ENCODE measurements around the gene PAGR1. TPM values are rescaled to one million over a fixed set of nuclear protein-coding genes. Genes with fewer than 3 reads are reported as not detected.

PAGR1 gene
- total and polyA plus RNA-seq, 9 of the 15 experiments (the other 6 are each of a cell fraction or from before 2014, with no cell fraction given) = 1.4 to 58.2 (median 16.8) TPM

GRCh38 chr16:29854520-29855100 lies 38.7 kb downstream of the PAGR1 start:
- 36% methylated on average over 5 of the region's 5 CpGs for WGBS (ENCODE audit: insufficient coverage, low coverage, missing lambda C conversion rate)
- H3K27me3 ChIP-seq (ENCODE audit: control insufficient read depth in 2 of 2, insufficient read depth in 2 of 2, low read length in 2 of 2) = no peaks in the 10 kb centered on the region
- FAIRE-seq (no peak), ATAC-seq (peak; percentile 25; the same call in 1 of the 3 replicates), DNase-seq (ENCODE audit: extremely low read depth in 1 of 4, low spot score in 3 of 4) (no peak)
- peaks cover 4% of the 10 kb centered on the region in 2 experiments; a peak in 2 of 5 replicates for H3K4me1 ChIP-seq (replicated peaks in 1 of 2; ENCODE audit: control insufficient read depth in 2 of 2, insufficient read depth in 2 of 2, low read length in 2 of 2)
- no peak overlapping the region for H3K4me3 ChIP-seq
- intact Hi-C loops (cut with micrococcal nuclease) = no loop called here
- BruUV-seq (replicated peaks) = no TSS peak
- H3K9me3 ChIP-seq (replicated peaks; ENCODE audit: control insufficient read depth, insufficient read depth, low read depth, low read length) = no peaks in the 10 kb centered on the region
- H3K9me1 ChIP-seq (ENCODE audit: control insufficient read depth, insufficient read depth, low read length) = no peaks in the 10 kb centered on the region
- TF ChIP-seq ZBTB7A (IDR thresholded peaks at IDR 0.05; ENCODE audit: borderline replicate concordance, control insufficient read depth, low read depth, low read length) = no peak
- no peak for TF ChIP-seq PHF20 (IDR thresholded peaks at IDR 0.05; ENCODE audit: partially characterized antibody)
- TF ChIP-seq TAF7 (tag; IDR thresholded peaks at IDR 0.05) = no peak
- TF ChIP-seq CREB3 (tag; conservative IDR thresholded peaks at IDR 0.05; ENCODE audit: low read depth) = no peak
- no peak for TF ChIP-seq NCOA2 (IDR thresholded peaks at IDR 0.05; ENCODE audit: partially characterized antibody in 2 of 2)
- no peak for TF ChIP-seq HMBOX1 (IDR thresholded peaks at IDR 0.05)
- no peak for TF ChIP-seq FOXM1 (IDR thresholded peaks at IDR 0.05; ENCODE audit: low read depth)
- TF ChIP-seq FOXM1 (CRISPR knock-in tag; IDR thresholded peaks at IDR 0.05; ENCODE audit: low read depth) = no peak
- H3K36me3 ChIP-seq (ENCODE audit: control insufficient read depth, insufficient read depth, low read length) = peaks cover 13% of the 10 kb centered on the region; the same call in 1 of the 3 replicates
- in situ Hi-C loops (cut with MboI) = no loop called here
- H4K20me1 ChIP-seq (replicated peaks; ENCODE audit: control insufficient read depth, insufficient read depth, low read length) = no peaks in the 10 kb centered on the region
- no peaks in the 10 kb centered on the region for H3K79me2 ChIP-seq (ENCODE audit: control insufficient read depth, insufficient read depth, low read length)
- ChIA-PET CTCF (ENCODE audit: low intra/inter-chr PET ratio) (no interaction called here), POLR2A (interaction anchor here (0.6 to 0.9 kb wide), 3 partner anchors 9 to 1096 kb away, joined by 3 to 6 read pairs (median 4); partner anchors contain the start of gene CDIPT)
- H3K4me2 ChIP-seq (ENCODE audit: insufficient read depth, low read length) = no peak overlapping the region
- H3K27ac ChIP-seq (ENCODE audit: extremely low read depth, low read depth, low read length) = no peak overlapping the region
- no peak overlapping the region for H3K9ac ChIP-seq (ENCODE audit: insufficient read depth in 1 of 2, low read depth in 2 of 2, low read length in 2 of 2)
- no peak overlapping the region for H2AFZ ChIP-seq (ENCODE audit: low read depth, low read length)

All from K562 (cell line).